Measurements from ENCODE around the gene ADGRD2.

ADGRD2 gene

DNA sequence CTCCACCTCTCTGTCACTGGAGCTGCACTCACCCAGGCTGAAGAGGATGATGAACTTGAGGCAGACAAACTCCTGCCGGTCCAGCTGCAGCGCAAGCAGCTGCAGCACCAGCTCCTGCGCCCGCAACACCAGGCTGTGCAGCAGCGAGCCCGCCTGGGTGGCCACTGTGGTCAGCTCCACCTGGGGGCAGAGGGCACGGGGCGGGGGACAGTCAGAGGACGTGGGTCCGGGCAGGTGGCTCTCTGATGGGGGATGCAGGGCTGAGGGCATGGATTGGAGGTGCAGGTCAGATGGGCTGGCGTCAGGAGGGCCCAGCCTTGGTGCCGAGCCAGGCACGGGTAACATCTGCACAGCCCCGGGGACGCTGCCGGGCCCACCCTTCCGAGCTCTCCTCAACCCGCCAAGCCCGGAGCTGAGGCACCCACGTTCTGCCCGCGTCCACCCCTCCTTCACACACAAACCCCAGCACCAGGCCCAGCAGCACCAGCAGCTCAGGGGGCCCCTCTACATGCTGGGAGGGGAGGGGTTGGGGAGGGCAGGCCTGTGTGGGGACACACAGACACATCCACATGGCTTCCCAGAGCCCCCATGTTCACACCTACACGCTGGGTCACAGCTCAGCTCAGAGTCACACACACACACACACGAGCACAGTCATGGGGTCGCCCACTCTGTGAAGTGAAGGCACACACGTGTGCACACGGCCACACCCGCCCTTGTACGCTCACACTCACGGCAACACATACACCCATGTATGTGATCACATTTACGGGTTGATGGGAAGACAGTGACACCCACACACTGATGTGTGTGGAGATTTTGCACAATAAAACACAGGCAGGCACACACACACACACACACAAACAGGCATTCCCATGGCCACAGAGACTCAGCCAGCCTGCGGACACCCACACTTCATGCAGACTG, 41.1 kb downstream of the ADGRD2 start:
- Histone ChIP-seq H3K36me3 (ENCODE audit: control insufficient read depth in 1 of 2, insufficient read depth in 2 of 2, low read depth in 1 of 2, low read length in 2 of 2) (no peaks in the 10 kb centered on the region), H3K4me3 (ENCODE audit: insufficient read depth in 1 of 2, low read depth in 1 of 2, low read length in 2 of 2) (no peak overlapping the region), H3K27ac (ENCODE audit: low read length, poor library complexity, severe bottlenecking) (no peak overlapping the region), H2AFZ (ENCODE audit: low read depth, low read length) (no peak overlapping the region), H3K4ac (ENCODE audit: low read depth in 1 of 2, low read length in 2 of 2) (no peak overlapping the region), H3K9me3 (ENCODE audit: control insufficient read depth, low read length) (peaks cover 3% of the 10 kb centered on the region), H4K8ac (ENCODE audit: low read length) (no peak overlapping the region), H2BK15ac (ENCODE audit: low read depth, poor library complexity, severe bottlenecking) (no peak overlapping the region), H2BK12ac (ENCODE audit: low read length in 2 of 2) (no peak overlapping the region), H3K79me1 (replicated peaks; ENCODE audit: low read length, poor library complexity, severe bottlenecking) (no peaks in the 10 kb centered on the region), H3K14ac (ENCODE audit: low read length in 2 of 2) (no peak overlapping the region), H3K23ac (ENCODE audit: low read length in 2 of 2) (no peak overlapping the region), H4K91ac (ENCODE audit: low read length) (no peak overlapping the region), H3K9ac (ENCODE audit: low read length) (no peak overlapping the region), H2AK5ac (ENCODE audit: low read length, severe bottlenecking) (no peak overlapping the region), H3K4me1 (ENCODE audit: control insufficient read depth, insufficient read depth, low read depth, low read length) (peaks cover 1% of the 10 kb centered on the region), H3K4me2 (ENCODE audit: low read length, poor library complexity, severe bottlenecking) (no peak overlapping the region), H2BK120ac (ENCODE audit: low read depth, low read length) (no peak overlapping the region), H2BK5ac (ENCODE audit: low read depth, low read length, poor library complexity, severe bottlenecking) (no peak overlapping the region), H3K18ac (ENCODE audit: low read depth in 1 of 2, low read length in 2 of 2) (no peak overlapping the region), H3K27me3 (ENCODE audit: control insufficient read depth in 1 of 2, insufficient read depth in 1 of 2, low read length in 2 of 2) (peaks cover 77 to 89% of the 10 kb centered on the region in 2 experiments)
- 93% methylated on average over 18 of the region's 32 CpGs for WGBS
- no peak for DNase-seq

DNA sequence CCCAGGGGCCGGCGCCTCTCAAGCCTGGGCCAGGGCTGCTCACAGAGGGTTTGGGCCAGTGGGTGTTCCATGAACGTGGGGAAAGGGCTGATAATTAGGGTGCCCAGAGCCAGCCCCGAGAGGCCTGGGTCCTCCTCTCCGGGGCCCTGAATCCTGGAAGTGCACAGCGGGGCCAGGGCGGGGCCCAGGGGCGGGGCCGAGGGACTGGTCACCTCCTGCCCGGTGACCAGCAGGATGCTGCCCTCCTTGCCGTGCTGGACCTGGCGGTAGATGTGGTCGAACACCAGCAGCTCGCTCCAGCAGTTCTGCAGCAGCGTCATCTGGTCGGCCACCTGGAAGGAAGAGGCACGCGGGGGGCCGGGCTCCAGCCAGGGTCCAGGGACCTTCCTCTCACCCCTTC, 42.6 kb downstream of the ADGRD2 start:
- Histone ChIP-seq H3K4me1 (ENCODE audit: control insufficient read depth, insufficient read depth, low read depth, low read length) (peaks cover 2% of the 10 kb centered on the region), H3K18ac (ENCODE audit: low read depth in 1 of 2, low read length in 2 of 2) (no peak overlapping the region)
- WGBS: 81% methylated on average over 17 of the region's 19 CpGs

DNA sequence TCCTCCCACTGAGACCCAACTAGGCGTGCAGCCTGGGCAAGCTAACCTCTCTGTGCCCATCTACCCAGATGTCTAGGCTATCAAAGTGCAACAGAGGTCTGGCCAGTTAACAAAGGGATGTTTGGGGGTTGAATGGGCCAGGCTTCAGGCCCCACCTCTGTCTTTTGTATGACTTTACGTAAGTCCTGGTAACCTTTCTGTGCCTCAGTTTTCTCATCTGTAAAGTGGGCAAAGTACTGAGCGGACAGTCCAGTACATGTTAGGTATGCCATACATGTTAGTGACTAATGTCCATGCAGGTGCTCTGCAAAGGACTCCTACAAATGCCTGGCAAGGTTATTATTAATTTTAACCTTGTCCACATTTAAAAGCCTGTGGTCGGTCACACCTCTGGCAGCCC, 43.0 kb downstream of the ADGRD2 start:
- no peak overlapping the region for H3K18ac ChIP-seq (ENCODE audit: low read depth in 1 of 2, low read length in 2 of 2)
- H3K9ac ChIP-seq (ENCODE audit: low read length): no peak overlapping the region
- H3K4ac ChIP-seq (ENCODE audit: low read depth in 1 of 2, low read length in 2 of 2): no peak overlapping the region
- no peak overlapping the region for H4K91ac ChIP-seq (ENCODE audit: low read length)
- no peak for DNase-seq
- H3K4me3 ChIP-seq (ENCODE audit: insufficient read depth in 1 of 2, low read depth in 1 of 2, low read length in 2 of 2): no peak overlapping the region
- no peak overlapping the region for H3K4me2 ChIP-seq (ENCODE audit: low read length, poor library complexity, severe bottlenecking)
- no peak overlapping the region for H2BK15ac ChIP-seq (ENCODE audit: low read depth, poor library complexity, severe bottlenecking)
- peaks cover 3% of the 10 kb centered on the region for H3K9me3 ChIP-seq (ENCODE audit: control insufficient read depth, low read length)
- H3K79me1 ChIP-seq (replicated peaks; ENCODE audit: low read length, poor library complexity, severe bottlenecking): no peaks in the 10 kb centered on the region
- H2AK5ac ChIP-seq (ENCODE audit: low read length, severe bottlenecking): no peak overlapping the region
- H3K23ac ChIP-seq (ENCODE audit: low read length in 2 of 2): no peak overlapping the region
- no peak overlapping the region for H2BK12ac ChIP-seq (ENCODE audit: low read length in 2 of 2)
- H3K27ac ChIP-seq (ENCODE audit: low read length, poor library complexity, severe bottlenecking): no peak overlapping the region
- WGBS: 81% methylated on average over 4 of the region's 4 CpGs
- H4K8ac ChIP-seq (ENCODE audit: low read length): no peak overlapping the region
- peaks cover 2% of the 10 kb centered on the region for H3K4me1 ChIP-seq (ENCODE audit: control insufficient read depth, insufficient read depth, low read depth, low read length)
- no peak overlapping the region for H3K14ac ChIP-seq (ENCODE audit: low read length in 2 of 2)
- no peak overlapping the region for H2AFZ ChIP-seq (ENCODE audit: low read depth, low read length)
- no peak overlapping the region for H2BK120ac ChIP-seq (ENCODE audit: low read depth, low read length)
- no peaks in the 10 kb centered on the region for H3K36me3 ChIP-seq (ENCODE audit: control insufficient read depth in 1 of 2, insufficient read depth in 2 of 2, low read depth in 1 of 2, low read length in 2 of 2)
- no peak overlapping the region for H2BK5ac ChIP-seq (ENCODE audit: low read depth, low read length, poor library complexity, severe bottlenecking)
- peaks cover 77 to 89% of the 10 kb centered on the region in 2 experiments for H3K27me3 ChIP-seq (ENCODE audit: control insufficient read depth in 1 of 2, insufficient read depth in 1 of 2, low read length in 2 of 2)

More for the DNA sequence above, 42.6 kb downstream of the ADGRD2 start:
- no peak overlapping the region for H3K23ac ChIP-seq (ENCODE audit: low read length in 2 of 2)
- H3K9me3 ChIP-seq (ENCODE audit: control insufficient read depth, low read length): peaks cover 3% of the 10 kb centered on the region
- no peak overlapping the region for H2AFZ ChIP-seq (ENCODE audit: low read depth, low read length)
- no peak overlapping the region for H4K91ac ChIP-seq (ENCODE audit: low read length)
- no peak for DNase-seq
- H2BK5ac ChIP-seq (ENCODE audit: low read depth, low read length, poor library complexity, severe bottlenecking): no peak overlapping the region
- no peak overlapping the region for H3K4me3 ChIP-seq (ENCODE audit: insufficient read depth in 1 of 2, low read depth in 1 of 2, low read length in 2 of 2)
- H3K14ac ChIP-seq (ENCODE audit: low read length in 2 of 2): no peak overlapping the region
- no peak overlapping the region for H2BK120ac ChIP-seq (ENCODE audit: low read depth, low read length)
- no peak overlapping the region for H4K8ac ChIP-seq (ENCODE audit: low read length)
- H2BK15ac ChIP-seq (ENCODE audit: low read depth, poor library complexity, severe bottlenecking): no peak overlapping the region
- no peak overlapping the region for H2AK5ac ChIP-seq (ENCODE audit: low read length, severe bottlenecking)
- H2BK12ac ChIP-seq (ENCODE audit: low read length in 2 of 2): no peak overlapping the region
- H3K27me3 ChIP-seq (ENCODE audit: control insufficient read depth in 1 of 2, insufficient read depth in 1 of 2, low read length in 2 of 2): peaks cover 77 to 89% of the 10 kb centered on the region in 2 experiments
- no peak overlapping the region for H3K27ac ChIP-seq (ENCODE audit: low read length, poor library complexity, severe bottlenecking)
- no peaks in the 10 kb centered on the region for H3K36me3 ChIP-seq (ENCODE audit: control insufficient read depth in 1 of 2, insufficient read depth in 2 of 2, low read depth in 1 of 2, low read length in 2 of 2)
- no peak overlapping the region for H3K4ac ChIP-seq (ENCODE audit: low read depth in 1 of 2, low read length in 2 of 2)
- H3K9ac ChIP-seq (ENCODE audit: low read length): no peak overlapping the region
- no peaks in the 10 kb centered on the region for H3K79me1 ChIP-seq (replicated peaks; ENCODE audit: low read length, poor library complexity, severe bottlenecking)
- H3K4me2 ChIP-seq (ENCODE audit: low read length, poor library complexity, severe bottlenecking): no peak overlapping the region

DNA sequence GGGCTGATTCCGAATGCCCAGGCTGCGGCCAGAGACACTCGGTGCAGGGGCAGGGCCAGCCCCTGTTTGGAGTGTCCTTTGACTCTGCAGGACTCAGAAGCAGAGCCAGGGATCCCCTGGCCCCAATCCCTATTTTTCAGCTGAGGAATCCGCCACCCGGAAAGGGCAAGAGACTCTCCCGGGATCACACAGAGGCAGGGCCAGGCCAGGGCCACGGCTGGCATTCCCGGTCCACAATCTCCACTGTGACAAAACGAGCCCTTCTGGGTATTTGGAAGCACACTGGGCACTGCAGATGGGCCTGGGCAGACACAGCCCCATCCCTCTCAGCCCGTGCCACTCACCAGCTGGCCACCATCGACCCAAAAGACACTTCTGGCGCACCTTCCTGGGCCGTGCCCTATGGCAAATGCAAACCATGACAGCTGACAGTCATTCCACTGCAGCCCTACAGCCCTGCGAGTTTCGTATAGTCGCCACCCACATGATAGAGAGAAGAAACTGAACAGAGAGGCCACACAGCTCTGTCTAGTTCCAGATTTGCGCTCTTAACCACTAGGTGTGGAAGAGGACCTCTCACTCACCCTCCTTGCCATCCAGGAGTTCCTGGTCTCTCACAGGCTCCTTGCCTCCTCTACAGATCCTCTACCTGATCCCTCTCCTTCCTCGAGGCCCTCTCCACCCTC, 43.7 kb downstream of the ADGRD2 start:
- H3K36me3 ChIP-seq (ENCODE audit: control insufficient read depth in 1 of 2, insufficient read depth in 2 of 2, low read depth in 1 of 2, low read length in 2 of 2): no peaks in the 10 kb centered on the region

More for the DNA sequence above, 43.7 kb downstream of the ADGRD2 start:
- H3K9ac ChIP-seq (ENCODE audit: low read length): no peak overlapping the region
- H2BK12ac ChIP-seq (ENCODE audit: low read length in 2 of 2): no peak overlapping the region
- H3K4me3 ChIP-seq (ENCODE audit: insufficient read depth in 1 of 2, low read depth in 1 of 2, low read length in 2 of 2): no peak overlapping the region
- H4K91ac ChIP-seq (ENCODE audit: low read length): no peak overlapping the region
- WGBS: 86% methylated on average over 18 of the region's 18 CpGs
- no peak overlapping the region for H3K18ac ChIP-seq (ENCODE audit: low read depth in 1 of 2, low read length in 2 of 2)
- H3K27ac ChIP-seq (ENCODE audit: low read length, poor library complexity, severe bottlenecking): no peak overlapping the region
- H3K14ac ChIP-seq (ENCODE audit: low read length in 2 of 2): no peak overlapping the region
- no peak overlapping the region for H3K23ac ChIP-seq (ENCODE audit: low read length in 2 of 2)
- H3K4me2 ChIP-seq (ENCODE audit: low read length, poor library complexity, severe bottlenecking): no peak overlapping the region
- no peak overlapping the region for H2BK5ac ChIP-seq (ENCODE audit: low read depth, low read length, poor library complexity, severe bottlenecking)
- no peaks in the 10 kb centered on the region for H3K79me1 ChIP-seq (replicated peaks; ENCODE audit: low read length, poor library complexity, severe bottlenecking)
- no peak overlapping the region for H2BK15ac ChIP-seq (ENCODE audit: low read depth, poor library complexity, severe bottlenecking)
- H3K4ac ChIP-seq (ENCODE audit: low read depth in 1 of 2, low read length in 2 of 2): no peak overlapping the region
- H3K4me1 ChIP-seq (ENCODE audit: control insufficient read depth, insufficient read depth, low read depth, low read length): peaks cover 2% of the 10 kb centered on the region
- H2BK120ac ChIP-seq (ENCODE audit: low read depth, low read length): no peak overlapping the region
- DNase-seq: no peak
- H2AFZ ChIP-seq (ENCODE audit: low read depth, low read length): no peak overlapping the region
- no peak overlapping the region for H4K8ac ChIP-seq (ENCODE audit: low read length)
- no peak overlapping the region for H2AK5ac ChIP-seq (ENCODE audit: low read length, severe bottlenecking)
- peaks cover 77 to 89% of the 10 kb centered on the region in 2 experiments for H3K27me3 ChIP-seq (ENCODE audit: control insufficient read depth in 1 of 2, insufficient read depth in 1 of 2, low read length in 2 of 2)
- H3K9me3 ChIP-seq (ENCODE audit: control insufficient read depth, low read length): peaks cover 3% of the 10 kb centered on the region

Measured in mesenchymal stem cell (in vitro differentiated cells and primary cell).